ENCODE data around the gene AOPEP. TPM values are rescaled to one million over a fixed set of nuclear protein-coding genes. Genes with fewer than 3 reads are reported as not detected.
A peak's percentile ranks its signal among the peaks of the same experiment; 100 is the strongest.

AOPEP gene
- total RNA-seq, 4 donors from 2014 or later = 80.7 to 428 (median 126) TPM

DNA sequence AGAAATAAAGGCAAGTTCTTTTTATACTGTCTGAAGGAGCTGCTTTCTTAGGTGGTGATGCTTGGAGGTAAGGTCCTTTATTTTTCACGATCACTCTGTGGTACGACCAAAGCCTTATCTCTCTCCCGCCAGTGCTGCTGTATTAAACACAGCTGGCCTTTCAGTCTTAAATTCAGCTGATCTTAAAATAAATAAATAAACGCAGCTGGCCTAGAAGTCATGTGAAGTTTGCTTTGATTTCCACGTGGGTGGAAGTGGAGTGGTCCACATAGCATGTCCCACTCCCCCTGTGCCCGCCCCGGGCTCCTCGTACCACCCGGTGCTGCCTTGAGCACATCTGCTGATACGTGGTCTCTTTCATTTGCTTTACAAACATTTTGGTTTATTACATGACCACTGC is 330.6 kb downstream of the AOPEP start:
- intact Hi-C loops (cut with DNase I; ENCODE audit: low total_unique reads) = no loop called here
- peak overlapping the region; percentile 62 to 96 for H3K27ac ChIP-seq

DNA sequence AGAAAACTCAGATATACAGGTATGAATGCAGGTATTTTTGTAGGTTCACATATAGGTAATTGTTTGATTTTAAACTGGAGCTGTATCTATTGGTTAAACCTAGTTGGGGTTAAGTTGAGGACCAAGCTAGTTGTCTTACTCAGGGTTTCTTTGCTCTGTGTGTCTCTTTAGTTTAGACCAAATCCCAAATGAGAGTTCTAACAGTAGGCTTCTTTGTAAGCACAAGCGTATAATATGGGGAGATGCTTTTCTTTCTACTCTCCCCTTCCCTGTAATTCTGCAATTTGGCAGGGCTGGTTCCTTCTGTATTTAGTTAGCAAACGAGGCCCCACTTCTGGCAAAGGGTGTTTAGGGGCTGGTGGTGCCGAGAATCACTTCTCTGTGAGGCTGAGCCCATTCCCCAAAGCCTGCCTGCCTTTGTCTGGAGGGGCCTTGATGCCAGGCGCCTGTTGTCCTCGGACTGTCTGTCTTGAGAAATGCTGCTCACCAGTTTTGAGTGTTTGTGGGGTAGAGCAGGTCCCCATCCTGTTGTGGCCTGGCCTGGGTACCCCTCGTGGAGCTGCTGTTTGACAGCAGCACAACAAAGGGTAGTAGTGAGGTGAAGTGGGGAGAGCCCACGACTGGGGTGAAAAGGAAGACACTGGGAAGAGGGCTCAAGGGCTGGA is 331.8 kb downstream of the AOPEP start:
- Histone ChIP-seq H3K9me3 (no peaks in the 10 kb centered on the region), H3K36me3 (no peaks in the 10 kb centered on the region), H3K27me3 (no peaks in the 10 kb centered on the region), H3K4me1 (peaks cover 18 to 19% of the 10 kb centered on the region in 2 donors), H3K4me3 (peak overlapping the region in 1 of 2 donors; percentile 15), H3K27ac (peak overlapping the region; percentile 62 to 96)
- TF ChIP-seq, protein P1, sequence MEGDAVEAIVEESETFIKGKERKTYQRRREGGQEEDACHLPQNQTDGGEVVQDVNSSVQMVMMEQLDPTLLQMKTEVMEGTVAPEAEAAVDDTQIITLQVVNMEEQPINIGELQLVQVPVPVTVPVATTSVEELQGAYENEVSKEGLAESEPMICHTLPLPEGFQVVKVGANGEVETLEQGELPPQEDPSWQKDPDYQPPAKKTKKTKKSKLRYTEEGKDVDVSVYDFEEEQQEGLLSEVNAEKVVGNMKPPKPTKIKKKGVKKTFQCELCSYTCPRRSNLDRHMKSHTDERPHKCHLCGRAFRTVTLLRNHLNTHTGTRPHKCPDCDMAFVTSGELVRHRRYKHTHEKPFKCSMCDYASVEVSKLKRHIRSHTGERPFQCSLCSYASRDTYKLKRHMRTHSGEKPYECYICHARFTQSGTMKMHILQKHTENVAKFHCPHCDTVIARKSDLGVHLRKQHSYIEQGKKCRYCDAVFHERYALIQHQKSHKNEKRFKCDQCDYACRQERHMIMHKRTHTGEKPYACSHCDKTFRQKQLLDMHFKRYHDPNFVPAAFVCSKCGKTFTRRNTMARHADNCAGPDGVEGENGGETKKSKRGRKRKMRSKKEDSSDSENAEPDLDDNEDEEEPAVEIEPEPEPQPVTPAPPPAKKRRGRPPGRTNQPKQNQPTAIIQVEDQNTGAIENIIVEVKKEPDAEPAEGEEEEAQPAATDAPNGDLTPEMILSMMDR (IDR thresholded peaks at IDR 0.05) = no peak
- no peak for TF ChIP-seq POLR2A (IDR thresholded peaks at IDR 0.05)
- intact Hi-C loops (cut with DNase I; ENCODE audit: low total_unique reads) = no loop called here
- DNase-seq = no peak

More for the DNA sequence above, 330.6 kb downstream of the AOPEP start:
- peak overlapping the region; percentile 20 to 21 for H3K4me3 ChIP-seq
- TF ChIP-seq, protein P1 (IDR thresholded peaks at IDR 0.05) = no peak
- no peak for TF ChIP-seq POLR2A (IDR thresholded peaks at IDR 0.05)
- no peak for DNase-seq
- peaks cover 9 to 18% of the 10 kb centered on the region in 2 donors for H3K4me1 ChIP-seq
- H3K27me3 ChIP-seq = no peaks in the 10 kb centered on the region
- no peaks in the 10 kb centered on the region for H3K36me3 ChIP-seq
- no peaks in the 10 kb centered on the region for H3K9me3 ChIP-seq

DNA sequence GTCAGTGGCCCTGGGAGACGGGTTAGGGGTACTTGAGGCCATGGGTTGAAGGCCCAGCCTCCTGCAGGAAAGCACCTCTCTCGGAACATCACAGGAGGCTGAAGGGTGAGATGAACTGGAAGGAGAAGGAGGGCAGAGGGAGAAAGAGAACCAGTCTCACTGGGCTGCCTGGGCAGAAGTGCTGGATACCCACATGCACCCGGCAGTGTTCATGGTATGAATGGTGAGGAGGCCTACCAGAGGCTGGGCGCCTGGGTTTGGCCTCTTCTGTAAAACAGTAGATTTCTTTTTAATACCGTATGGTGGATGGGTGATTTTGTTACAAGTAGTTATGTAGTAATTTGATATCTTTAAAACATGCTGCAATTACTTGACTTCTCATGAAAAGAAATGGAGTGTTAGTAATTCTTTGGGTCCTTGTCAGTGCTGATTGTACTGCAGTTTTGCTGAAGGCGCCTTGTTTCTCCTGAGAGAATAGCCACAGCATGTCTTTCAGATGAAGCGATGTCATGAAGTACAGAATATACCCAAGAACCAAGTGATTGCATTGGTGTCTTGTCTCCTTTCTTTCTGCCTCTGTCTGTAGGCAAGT is 332.4 kb downstream of the AOPEP start:
- TF ChIP-seq, protein P1 (IDR thresholded peaks at IDR 0.05) = no peak
- no peak for TF ChIP-seq POLR2A (IDR thresholded peaks at IDR 0.05)
- Histone ChIP-seq H3K27me3 (no peaks in the 10 kb centered on the region), H3K36me3 (no peaks in the 10 kb centered on the region), H3K9me3 (no peaks in the 10 kb centered on the region), H3K4me1 (peaks cover 18 to 24% of the 10 kb centered on the region in 2 donors), H3K27ac (peak overlapping the region; percentile 62 to 96), H3K4me3 (peak overlapping the region in 1 of 2 donors; percentile 15)
- intact Hi-C loops (cut with DNase I; ENCODE audit: low total_unique reads) = no loop called here
- no peak for DNase-seq

DNA sequence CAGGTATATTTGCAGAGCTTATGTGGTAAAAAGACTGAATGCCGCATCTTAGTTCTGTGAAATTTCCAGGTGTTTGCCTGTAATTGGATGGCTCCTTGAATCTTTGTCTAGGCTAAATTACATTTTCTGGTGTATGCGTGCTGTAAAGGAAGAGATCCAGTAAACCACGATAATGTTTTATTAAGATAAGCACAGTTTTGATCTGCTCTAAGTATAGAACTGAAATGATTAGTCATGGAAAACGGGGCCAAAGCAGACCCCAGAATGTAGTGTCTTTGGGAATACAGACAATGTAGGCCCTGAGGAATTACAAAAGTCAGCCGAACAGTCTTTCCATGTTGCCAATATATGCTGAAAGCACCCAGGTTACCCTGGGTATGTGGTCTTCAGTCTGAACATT is 333.7 kb downstream of the AOPEP start:
- no peak for DNase-seq

DNA sequence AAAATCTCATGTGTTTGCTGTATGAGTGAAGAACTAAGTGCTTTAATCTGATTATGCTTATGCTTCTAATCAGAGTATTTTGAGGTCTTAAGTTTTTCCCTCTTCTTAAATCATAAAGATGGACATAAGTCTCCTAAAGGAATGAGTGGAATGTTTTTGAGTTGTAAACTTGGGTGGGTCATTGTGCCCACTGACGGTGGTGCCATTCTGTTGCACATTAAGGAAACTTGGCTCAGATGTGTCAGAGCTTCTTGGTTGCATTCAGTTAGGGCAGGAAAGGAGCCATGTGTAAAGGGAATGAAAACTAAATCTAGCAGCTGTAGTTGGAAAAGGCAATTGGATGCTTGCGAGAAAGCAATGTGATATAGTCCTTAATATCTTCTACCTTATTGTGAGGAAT is 334.4 kb downstream of the AOPEP start:
- no peak for DNase-seq
- H3K27me3 ChIP-seq = no peaks in the 10 kb centered on the region
- H3K27ac ChIP-seq = peak overlapping the region; percentile 1 to 96
- intact Hi-C loops (cut with DNase I; ENCODE audit: low total_unique reads) = no loop called here
- peaks cover 29 to 41% of the 10 kb centered on the region in 2 donors for H3K4me1 ChIP-seq
- TF ChIP-seq, protein P1 (IDR thresholded peaks at IDR 0.05) = no peak
- no peak for TF ChIP-seq POLR2A (IDR thresholded peaks at IDR 0.05)
- no peaks in the 10 kb centered on the region for H3K9me3 ChIP-seq
- no peaks in the 10 kb centered on the region for H3K36me3 ChIP-seq
- H3K4me3 ChIP-seq = no peak overlapping the region

More for the DNA sequence above, 333.7 kb downstream of the AOPEP start:
- H3K4me1 ChIP-seq = peaks cover 23 to 35% of the 10 kb centered on the region in 2 donors
- no peaks in the 10 kb centered on the region for H3K27me3 ChIP-seq
- H3K36me3 ChIP-seq = no peaks in the 10 kb centered on the region
- H3K27ac ChIP-seq = peak overlapping the region; percentile 11 to 96
- intact Hi-C loops (cut with DNase I; ENCODE audit: low total_unique reads) = no loop called here
- H3K9me3 ChIP-seq = no peaks in the 10 kb centered on the region
- H3K4me3 ChIP-seq = no peak overlapping the region
- TF ChIP-seq, protein P1 (IDR thresholded peaks at IDR 0.05) = no peak
- no peak for TF ChIP-seq POLR2A (IDR thresholded peaks at IDR 0.05)

Data from uterus (tissue), 4 donors.